HFF-Myc (cell line): Measurements from ENCODE around the gene HTRA1.

ENCODE experiments used
- DNase-seq: peaks from one replicate; pipeline ENCODE4 v3.0.0-alpha.2; 2011; ENCODE audit warnings: low read depth; ENCODE audit errors: extremely low read depth
- H3K4me3 ChIP-seq: replicated peaks from 2 replicates; pipeline ENCODE4 v1.5.1; 2011; ENCODE audit warnings: low read depth, mild to moderate bottlenecking, control low read depth, low read length
- CTCF ChIP-seq: IDR thresholded peaks from 2 replicates; pipeline ENCODE4 v1.5.1; 2012; ENCODE audit warnings: mild to moderate bottlenecking, low read depth, low read length, control low read depth; ENCODE audit errors: missing control alignments

The HTRA1 gene

GRCh38 chr10:122459561-122460273 is 1.6 kb upstream of the HTRA1 start:
- no peak overlapping the region for H3K4me3 ChIP-seq
- DNase-seq = no peak
- no peak for TF ChIP-seq CTCF

GRCh38 chr10:122460891-122461293 is 461 bp upstream of the HTRA1 start:
- no peak for TF ChIP-seq CTCF
- no peak for DNase-seq
- peak overlapping the region; percentile 45 for H3K4me3 ChIP-seq

DNA sequence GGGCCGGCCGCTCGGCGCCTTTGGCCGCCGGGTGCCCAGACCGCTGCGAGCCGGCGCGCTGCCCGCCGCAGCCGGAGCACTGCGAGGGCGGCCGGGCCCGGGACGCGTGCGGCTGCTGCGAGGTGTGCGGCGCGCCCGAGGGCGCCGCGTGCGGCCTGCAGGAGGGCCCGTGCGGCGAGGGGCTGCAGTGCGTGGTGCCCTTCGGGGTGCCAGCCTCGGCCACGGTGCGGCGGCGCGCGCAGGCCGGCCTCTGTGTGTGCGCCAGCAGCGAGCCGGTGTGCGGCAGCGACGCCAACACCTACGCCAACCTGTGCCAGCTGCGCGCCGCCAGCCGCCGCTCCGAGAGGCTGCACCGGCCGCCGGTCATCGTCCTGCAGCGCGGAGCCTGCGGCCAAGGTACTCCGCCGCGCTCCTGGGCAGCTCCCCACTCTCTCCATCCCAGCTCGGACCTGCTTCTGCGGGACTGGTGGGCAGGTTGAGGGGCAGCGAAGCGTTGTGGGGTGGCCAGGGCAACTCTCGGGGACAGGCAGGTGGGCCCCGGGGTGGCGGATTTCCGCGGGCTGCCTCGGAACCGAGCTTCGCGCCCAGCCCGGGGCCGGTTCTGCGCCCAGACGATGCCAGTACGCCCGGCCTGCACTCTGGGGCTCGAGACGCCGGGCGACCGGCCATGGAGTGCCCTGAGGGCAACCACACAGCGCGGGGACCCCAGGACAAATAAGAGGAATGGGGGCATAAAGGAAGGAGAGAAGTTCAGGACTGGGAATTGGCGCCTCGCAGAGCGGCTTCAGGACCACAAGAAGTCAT is 578 bp downstream of the HTRA1 start:
- DNase-seq = no peak

DNA sequence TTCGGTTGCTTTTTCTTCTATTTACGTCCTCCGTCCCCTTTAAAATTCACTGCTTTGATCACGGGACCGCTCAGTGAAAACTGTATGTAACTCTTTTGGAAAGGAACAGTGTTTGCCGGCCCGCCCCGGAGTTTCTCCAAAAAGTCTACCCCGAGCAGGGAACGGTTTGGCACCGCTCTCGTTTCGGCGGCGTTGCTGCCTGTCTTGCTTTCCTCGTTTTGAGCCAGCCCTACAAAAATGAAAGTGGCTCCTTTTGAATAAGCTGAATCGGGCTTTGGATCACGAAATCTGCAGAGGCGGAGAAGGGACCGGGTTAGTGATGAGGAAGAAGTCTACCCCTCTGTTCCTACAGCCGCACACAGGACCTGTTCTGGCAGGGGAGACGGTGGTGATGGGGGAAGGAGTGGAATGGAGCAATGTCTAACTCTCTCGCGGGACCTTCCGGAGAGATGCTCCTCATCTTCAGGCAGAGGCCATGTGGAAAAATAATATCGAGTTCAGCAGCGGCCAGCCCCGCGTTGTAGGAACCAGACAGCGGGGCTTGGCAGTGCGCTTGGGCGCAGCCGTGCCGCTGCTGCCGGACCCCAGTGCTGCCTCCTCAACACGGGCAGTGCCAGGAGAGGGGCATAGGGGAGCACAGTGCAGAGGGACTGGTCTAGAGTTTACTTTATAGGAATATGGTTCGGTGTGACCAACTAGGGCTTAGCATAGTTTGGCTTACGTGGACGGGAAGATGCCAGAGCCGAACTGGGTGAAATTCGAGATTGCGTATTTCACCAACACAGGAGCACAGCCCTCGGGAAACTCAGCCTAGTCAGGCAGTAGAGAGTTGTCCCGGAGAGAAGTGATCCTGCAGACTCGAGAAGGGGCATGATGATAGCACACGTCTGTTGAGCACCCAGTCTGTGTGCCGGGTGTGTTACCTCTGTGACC is 1.4 kb downstream of the HTRA1 start:
- no peak for TF ChIP-seq CTCF
- no peak for DNase-seq
- H3K4me3 ChIP-seq = peak overlapping the region; percentile 47

More for the DNA sequence above, 578 bp downstream of the HTRA1 start:
- H3K4me3 ChIP-seq = peak overlapping the region; percentile 47
- no peak for TF ChIP-seq CTCF

GRCh38 chr10:122463466-122464249 is 2.3 kb downstream of the HTRA1 start:
- no peak for DNase-seq
- H3K4me3 ChIP-seq = no peak overlapping the region; the same call in 1 of the 2 replicates
- TF ChIP-seq CTCF = no peak

DNA sequence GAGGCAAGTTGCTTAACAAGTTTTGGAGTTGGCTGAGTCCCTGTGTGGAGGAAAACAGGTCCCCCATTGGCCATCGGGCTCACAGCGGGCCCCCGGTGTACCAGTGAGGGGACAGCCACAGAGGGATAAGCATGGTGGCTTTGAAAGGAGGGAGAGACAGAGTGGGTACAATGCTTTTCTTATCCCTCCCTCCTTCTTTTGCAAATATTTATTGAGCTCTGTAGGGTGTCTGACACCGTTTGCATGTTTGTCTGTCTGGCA is 2.8 kb downstream of the HTRA1 start:
- TF ChIP-seq CTCF = no peak
- H3K4me3 ChIP-seq = no peak overlapping the region
- DNase-seq = no peak
